RWPE1 (cell line): Measurements from ENCODE around the gene ATP8B2.
"Not testable (repeated sequence)": the region's sequence is repeated elsewhere in the genome, so short reads cannot be mapped to it uniquely, and the experiment has no call there.

Experiments used
- CTCF ChIA-PET: fragments of 350-600 bp; sonication (Branson Sonifier 250); formaldehyde crosslinking; extraction: SDS; loops from one replicate; lab custom pipeline; 2021; lab: Yijun Ruan, JAX
- POLR2A ChIA-PET: fragments of 400-600 bp; formaldehyde crosslinking; extraction: SDS; loops from one replicate; lab custom pipeline; 2020; ENCODE audit warnings: antibody characterized with exemption; ENCODE audit not compliant: low non-redundant PET; lab: Yijun Ruan, JAX
- DNase-seq: peaks from one replicate; pipeline ENCODE4 v3.0.0; 2012; ENCODE audit warnings: low spot score
- H3K27ac ChIP-seq: fragments of 450-650 bp; 2 replicates; pipeline ENCODE4 v1.5.1; 2017
- CTCF ChIP-seq: fragments of 450-650 bp; conservative IDR thresholded peaks from 2 replicates; pipeline ENCODE4 v1.5.1; 2017; ENCODE audit warnings: low read depth, mild to moderate bottlenecking

The ATP8B2 gene

GRCh38 chr1:154295408-154296235 is 29.7 kb upstream of the ATP8B2 start:
- DNase-seq: no peak
- CTCF ChIA-PET: interaction anchor here (0.7 to 1.3 kb wide), 3 partner anchors 24 to 39 kb away, joined by 3 read pairs; no protein-coding TSS in a partner anchor

GRCh38 chr1:154301582-154301981 is 23.7 kb upstream of the ATP8B2 start:
- CTCF ChIA-PET: interaction anchor here (0.7 kb wide), 1 partner anchor 131 kb away, joined by 4 read pairs; no protein-coding TSS in a partner anchor
- no peak for DNase-seq
- POLR2A ChIA-PET: no interaction called here
- TF ChIP-seq CTCF: no peak
- no peak overlapping the region for H3K27ac ChIP-seq

More at GRCh38 chr1:154295408-154296235, 29.7 kb upstream of the ATP8B2 start:
- H3K27ac ChIP-seq: no peak overlapping the region
- POLR2A ChIA-PET: no interaction called here
- no peak for TF ChIP-seq CTCF

GRCh38 chr1:154304664-154305337 is 20.5 kb upstream of the ATP8B2 start:
- POLR2A ChIA-PET: no interaction called here
- TF ChIP-seq CTCF: no peak
- H3K27ac ChIP-seq: no peak overlapping the region
- no peak for DNase-seq
- CTCF ChIA-PET: interaction anchor here (1.0 kb wide), 1 partner anchor 20 kb away, joined by 4 read pairs; no protein-coding TSS in a partner anchor

- ChIA-PET POLR2A (no interaction called here), CTCF (interaction anchor here (0.6 to 1.0 kb wide), 2 partner anchors 20 to 552 kb away, joined by 3 read pairs; no protein-coding TSS in a partner anchor)
- no peak for TF ChIP-seq CTCF
- H3K27ac ChIP-seq: no peak overlapping the region
- no peak for DNase-seq
Observed at GRCh38 chr1:154306151-154306550, 19.2 kb upstream of the ATP8B2 start.

- POLR2A ChIA-PET, H3K27ac ChIP-seq, DNase-seq: not testable (repeated sequence)
- CTCF ChIA-PET: interaction anchor here (0.6 to 0.7 kb wide), 3 partner anchors 9 to 108 kb away, joined by 3 to 4 read pairs (median 3); no protein-coding TSS in a partner anchor
Observed at GRCh38 chr1:154307670-154308270, 17.6 kb upstream of the ATP8B2 start.

- CTCF ChIA-PET, POLR2A ChIA-PET, DNase-seq, H3K27ac ChIP-seq: not testable (repeated sequence)
Observed at GRCh38 chr1:154309136-154309535, 16.2 kb upstream of the ATP8B2 start.

- DNase-seq, H3K27ac ChIP-seq, POLR2A ChIA-PET: not testable (repeated sequence)
- CTCF ChIA-PET: interaction anchor here (0.7 kb wide), 1 partner anchor 632 kb away, joined by 4 read pairs; no protein-coding TSS in a partner anchor
Observed at GRCh38 chr1:154312229-154313065, 12.9 kb upstream of the ATP8B2 start.
